Measurements from ENCODE around the gene INHBE. TPM values are rescaled to one million over a fixed set of nuclear protein-coding genes. Genes with fewer than 3 reads are reported as not detected.
A peak's percentile ranks its signal among the peaks of the same experiment; 100 is the strongest.

INHBE gene
- total and polyA plus RNA-seq, 2 experiments from 2014 or later: 5.6 to 29.0 TPM

GRCh38 chr12:57459750-57460467 lies 4.8 kb downstream of the INHBE start, which contains the start of gene GLI1:
Gene GLI1 (plus strand): TSS chr12:57459785. CDS start chr12:57463692, 3,907 bp downstream.
- Mint-ChIP-seq H3K4me1 (peaks cover 46% of the 10 kb centered on the region), H3K9me3 (no peaks in the 10 kb centered on the region; the same call in 2 of the 3 replicates), H3K27ac (peak within 1 kb of the TSS; percentile 98), H3K4me3 (peak within 1 kb of the TSS; percentile 82), H3K27me3 (ENCODE audit: insufficient read depth, low read depth, poor library complexity) (peaks cover 45% of the 10 kb centered on the region), H3K36me3 (ENCODE audit: low read depth) (peaks cover 28% of the 10 kb centered on the region)
- Histone ChIP-seq H2AFZ (no peak within 1 kb of the TSS), H3K4me1 (ENCODE audit: insufficient read depth) (peaks cover 35% of the 10 kb centered on the region), H3K9me2 (ENCODE audit: insufficient read depth) (no peaks in the 10 kb centered on the region), H3K79me2 (replicated peaks; ENCODE audit: insufficient read depth) (peaks cover 23% of the 10 kb centered on the region), H3K36me3 (ENCODE audit: insufficient read depth) (no peaks in the 10 kb centered on the region), H3K4me3 (peak within 1 kb of the TSS; percentile 97), H3K4me2 (peak within 1 kb of the TSS; percentile 100), H3F3A (replicated peaks; ENCODE audit: low read depth) (peaks cover 25% of the 10 kb centered on the region), H3K27me3 (ENCODE audit: insufficient read depth) (no peaks in the 10 kb centered on the region), H4K20me1 (replicated peaks; ENCODE audit: insufficient read depth) (no peaks in the 10 kb centered on the region; the same call in 1 of the 2 replicates), H3K27ac (ENCODE audit: low read depth) (peak within 1 kb of the TSS; percentile 100)
- peak; percentile 71 for DNase-seq (ENCODE audit: low spot score)
- no peak for TF ChIP-seq ZNF462 (CRISPR knock-in tag; IDR thresholded peaks at IDR 0.05)
- no peak for TF ChIP-seq POLR2AphosphoS5 (IDR thresholded peaks at IDR 0.05; ENCODE audit: low read depth)
- TF ChIP-seq ZNF114 (CRISPR knock-in tag; IDR thresholded peaks at IDR 0.05): no peak
- no peak for TF ChIP-seq EZH2phosphoT487 (IDR thresholded peaks at IDR 0.05; ENCODE audit: unreplicated experiment)
- no peak; the same call in 2 of the 3 replicates for ATAC-seq

DNA sequence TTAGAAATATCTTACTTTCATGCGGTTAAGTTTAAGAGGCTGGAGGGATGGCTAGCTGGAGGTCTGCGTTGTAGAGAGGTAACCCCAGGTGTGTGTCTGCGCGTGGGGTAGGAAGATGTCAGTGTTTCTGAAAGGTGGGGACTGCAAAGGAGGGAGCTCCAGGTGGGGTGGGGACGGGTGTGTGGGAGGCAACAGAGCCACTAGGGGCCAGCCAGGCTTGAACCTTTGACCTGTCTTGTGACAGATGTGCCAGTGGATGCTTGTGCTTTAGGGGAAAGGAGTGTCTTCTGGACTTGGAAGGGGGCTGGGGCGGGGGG lies 5.3 kb downstream of the INHBE start:
- H3K36me3 ChIP-seq (ENCODE audit: insufficient read depth): no peaks in the 10 kb centered on the region
- peak overlapping the region; percentile 82 for H3K4me3 Mint-ChIP-seq
- peak overlapping the region; percentile 100 for H3K4me2 ChIP-seq
- H3K4me1 ChIP-seq (ENCODE audit: insufficient read depth): peaks cover 35% of the 10 kb centered on the region
- no peaks in the 10 kb centered on the region for H3K9me2 ChIP-seq (ENCODE audit: insufficient read depth)
- H3K36me3 Mint-ChIP-seq (ENCODE audit: low read depth): peaks cover 30% of the 10 kb centered on the region
- H2AFZ ChIP-seq: no peak overlapping the region
- H3K27ac ChIP-seq (ENCODE audit: low read depth): peak overlapping the region; percentile 100
- H4K20me1 ChIP-seq (replicated peaks; ENCODE audit: insufficient read depth): no peaks in the 10 kb centered on the region; the same call in 1 of the 2 replicates
- DNase-seq (ENCODE audit: low spot score) (no peak), ATAC-seq (no peak)
- peaks cover 25% of the 10 kb centered on the region for H3F3A ChIP-seq (replicated peaks; ENCODE audit: low read depth)
- H3K27me3 ChIP-seq (ENCODE audit: insufficient read depth): no peaks in the 10 kb centered on the region
- peaks cover 41% of the 10 kb centered on the region for H3K4me1 Mint-ChIP-seq
- peaks cover 23% of the 10 kb centered on the region for H3K79me2 ChIP-seq (replicated peaks; ENCODE audit: insufficient read depth)
- H3K9me3 Mint-ChIP-seq: no peaks in the 10 kb centered on the region; the same call in 2 of the 3 replicates
- peak overlapping the region; percentile 97 for H3K4me3 ChIP-seq
- H3K27me3 Mint-ChIP-seq (ENCODE audit: insufficient read depth, low read depth, poor library complexity): peaks cover 43% of the 10 kb centered on the region
- H3K27ac Mint-ChIP-seq: no peak overlapping the region; the same call in 1 of the 2 replicates
- TF ChIP-seq CTCF (conservative IDR thresholded peaks at IDR 0.05; ENCODE audit: low read depth in 2 of 2) (no peak), CREB1 (CRISPR knock-in tag; IDR thresholded peaks at IDR 0.05; ENCODE audit: low read depth) (no peak), ETS1 (IDR thresholded peaks at IDR 0.05) (no peak), EZH2phosphoT487 (IDR thresholded peaks at IDR 0.05; ENCODE audit: unreplicated experiment) (no peak), EZH2 (IDR thresholded peaks at IDR 0.05; ENCODE audit: low read depth, unreplicated experiment) (no peak), ZNF114 (CRISPR knock-in tag; IDR thresholded peaks at IDR 0.05) (no peak)
